ENCODE data around the gene IP6K3.

The IP6K3 gene

GRCh38 chr6:33758815-33759216 is 12.1 kb upstream of the IP6K3 start:
- no peak for DNase-seq

GRCh38 chr6:33757906-33758305 is 11.2 kb upstream of the IP6K3 start:
- no peak for DNase-seq

GRCh38 chr6:33757113-33757512 is 10.4 kb upstream of the IP6K3 start:
- DNase-seq: no peak

GRCh38 chr6:33756211-33756954 is 9.7 kb upstream of the IP6K3 start:
- DNase-seq: no peak

DNA sequence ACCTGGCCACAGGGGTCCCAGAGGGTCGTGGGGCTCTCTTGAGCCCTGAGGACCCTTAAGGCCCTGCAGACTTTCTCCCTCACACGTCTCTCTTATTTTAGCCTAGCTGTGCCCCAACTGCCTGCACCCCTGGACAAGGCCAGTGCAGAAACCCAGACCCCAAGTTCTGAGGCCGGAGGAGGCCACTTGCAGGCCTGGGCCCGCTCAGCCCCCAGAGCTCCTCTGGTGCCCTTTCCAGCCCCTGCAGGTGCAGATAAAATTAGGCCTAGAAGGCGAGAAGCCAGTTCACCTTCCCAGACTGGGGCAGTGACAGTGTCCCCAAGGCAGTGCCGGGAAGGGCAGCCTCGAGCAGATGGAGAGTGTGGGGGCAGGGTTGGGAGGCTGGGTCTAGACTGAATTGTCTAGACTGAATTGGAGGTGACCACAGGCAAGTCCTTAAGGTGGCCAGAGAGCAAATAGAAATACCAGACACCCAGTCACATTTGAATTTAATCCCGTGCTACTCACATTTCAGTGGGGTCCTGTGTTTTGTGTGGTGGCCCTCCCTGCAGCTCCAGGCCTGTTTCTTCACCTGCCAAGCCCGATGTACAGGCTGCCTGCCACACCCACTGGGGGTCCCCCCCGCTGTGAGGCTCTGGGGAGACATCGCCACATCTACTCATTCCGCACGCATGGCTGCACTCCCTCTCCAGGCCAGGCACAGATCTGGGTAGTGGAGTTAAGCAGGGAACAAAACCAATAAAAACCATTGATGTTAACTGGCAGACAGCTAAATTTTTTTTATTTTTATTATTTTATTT is 8.6 kb upstream of the IP6K3 start:
- no peak for DNase-seq

- DNase-seq: no peak
Observed at GRCh38 chr6:33754222-33754621, 7.5 kb upstream of the IP6K3 start.

- no peak for DNase-seq
Observed at GRCh38 chr6:33752646-33753015, 5.9 kb upstream of the IP6K3 start.

DNA sequence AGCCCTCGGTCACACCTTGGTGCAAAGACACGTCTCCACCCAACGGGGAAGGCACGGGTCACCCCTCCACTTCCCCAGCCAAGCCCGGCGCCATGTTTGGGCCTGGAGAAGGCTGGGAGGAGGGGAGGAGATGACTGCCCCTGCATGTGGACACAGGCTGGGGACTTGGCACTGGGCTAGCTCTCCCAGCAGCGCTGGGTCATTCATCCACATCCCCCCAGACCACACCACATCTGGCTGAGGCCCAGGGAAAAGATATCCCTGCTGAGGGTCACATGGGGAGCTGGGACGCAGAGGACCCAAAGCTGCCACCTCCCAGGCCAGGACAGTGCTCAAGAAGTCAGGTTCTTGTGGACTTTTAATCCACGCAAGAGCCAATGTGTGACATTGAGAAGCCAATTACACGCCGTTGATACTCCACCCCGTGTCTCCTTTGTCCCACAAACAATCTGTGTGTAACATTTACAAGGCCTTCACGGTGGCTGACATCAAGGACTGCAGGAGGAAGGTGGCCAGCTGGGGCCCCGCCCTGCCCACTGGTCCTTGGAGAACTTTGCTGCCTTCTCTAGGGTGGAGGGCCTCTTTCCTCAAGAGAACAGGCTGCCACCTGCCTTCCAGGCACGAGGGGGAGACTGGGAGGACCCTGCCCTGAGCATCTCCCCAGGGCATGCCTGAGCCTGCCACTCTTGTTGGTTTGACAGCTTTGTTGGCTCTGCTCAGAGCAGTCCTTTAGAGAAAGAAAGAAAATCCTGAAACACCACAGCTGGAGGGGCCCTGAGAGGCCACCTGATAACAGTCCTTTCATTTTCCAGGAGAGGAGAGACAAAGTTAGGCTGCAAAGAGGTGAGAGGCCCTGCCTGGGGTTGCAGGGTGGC is 5.3 kb upstream of the IP6K3 start:
- peak; percentile 68 for DNase-seq

GRCh38 chr6:33750244-33750991 is 3.7 kb upstream of the IP6K3 start:
- DNase-seq: no peak

DNA sequence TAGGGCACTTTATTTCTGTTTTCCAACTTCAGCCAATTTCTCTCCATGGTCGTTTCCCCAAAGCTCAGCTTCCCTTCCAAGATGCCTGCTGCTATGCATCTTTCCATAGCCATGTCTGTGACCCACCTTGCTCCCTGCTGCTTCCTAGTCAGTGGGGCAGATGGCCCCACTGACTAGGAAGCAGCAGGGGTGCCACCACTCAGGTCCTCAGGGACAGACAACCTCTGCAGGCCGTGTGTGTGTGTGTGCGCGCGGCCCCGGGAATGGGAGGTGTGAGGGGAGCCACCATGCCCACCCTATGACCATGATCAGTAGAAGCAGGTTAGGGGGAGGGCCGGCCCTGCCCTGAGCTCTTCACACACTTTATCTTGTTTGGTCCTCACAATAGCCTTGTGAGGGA is 2.7 kb upstream of the IP6K3 start:
- DNase-seq: no peak

GRCh38 chr6:33748841-33749240 is 2.1 kb upstream of the IP6K3 start:
- no peak for DNase-seq

- peak; percentile 22 for DNase-seq
Observed at GRCh38 chr6:33747823-33748222, 1.1 kb upstream of the IP6K3 start.

DNA sequence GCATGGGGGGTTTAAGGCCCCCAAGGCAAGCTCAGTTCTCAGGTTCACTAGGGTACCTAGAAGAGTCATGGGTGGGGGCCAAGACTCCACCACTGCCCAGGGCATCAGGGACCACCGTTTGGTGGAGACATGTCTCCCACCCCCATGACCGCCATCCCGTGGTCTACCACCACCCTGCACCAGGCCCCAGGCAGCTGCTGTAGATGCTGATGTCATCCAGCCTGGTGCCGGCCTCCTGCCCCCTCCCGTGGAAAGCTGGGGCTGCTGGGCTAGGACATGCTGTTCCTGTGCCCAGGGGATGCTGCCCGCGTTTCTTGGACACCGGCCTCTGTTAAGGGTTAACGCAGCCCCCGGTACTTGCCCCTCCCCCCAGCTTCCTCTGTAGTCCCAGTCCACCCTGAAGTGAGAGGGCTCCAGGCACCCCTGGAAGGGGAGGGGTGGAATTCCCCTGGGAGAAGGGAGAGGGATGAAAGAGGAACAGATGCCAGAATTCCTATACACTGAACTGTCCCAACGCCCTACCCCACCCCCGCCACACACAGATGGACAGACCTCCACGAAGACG is 587 bp downstream of the IP6K3 start:
- peak; percentile 51 for DNase-seq

DNA sequence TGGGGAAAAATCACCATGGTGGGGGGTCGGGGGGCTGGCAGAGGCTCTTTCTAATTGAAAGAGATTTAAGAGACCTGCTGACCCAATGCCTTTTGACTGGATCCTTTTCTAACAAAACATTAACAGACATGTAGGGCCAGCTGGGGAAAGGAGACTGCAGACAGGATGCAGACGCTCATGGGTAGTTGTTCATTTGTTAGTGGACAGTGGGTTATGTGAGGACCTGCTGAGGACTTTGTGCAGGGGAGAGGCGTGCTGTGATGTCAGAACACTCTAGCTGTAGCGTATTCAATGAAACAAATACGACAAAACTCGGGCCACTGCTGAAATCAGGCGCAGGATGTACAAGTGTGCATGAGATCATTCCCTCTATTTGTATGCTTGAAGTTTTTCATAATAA is 1.2 kb downstream of the IP6K3 start:
- no peak for DNase-seq

DNA sequence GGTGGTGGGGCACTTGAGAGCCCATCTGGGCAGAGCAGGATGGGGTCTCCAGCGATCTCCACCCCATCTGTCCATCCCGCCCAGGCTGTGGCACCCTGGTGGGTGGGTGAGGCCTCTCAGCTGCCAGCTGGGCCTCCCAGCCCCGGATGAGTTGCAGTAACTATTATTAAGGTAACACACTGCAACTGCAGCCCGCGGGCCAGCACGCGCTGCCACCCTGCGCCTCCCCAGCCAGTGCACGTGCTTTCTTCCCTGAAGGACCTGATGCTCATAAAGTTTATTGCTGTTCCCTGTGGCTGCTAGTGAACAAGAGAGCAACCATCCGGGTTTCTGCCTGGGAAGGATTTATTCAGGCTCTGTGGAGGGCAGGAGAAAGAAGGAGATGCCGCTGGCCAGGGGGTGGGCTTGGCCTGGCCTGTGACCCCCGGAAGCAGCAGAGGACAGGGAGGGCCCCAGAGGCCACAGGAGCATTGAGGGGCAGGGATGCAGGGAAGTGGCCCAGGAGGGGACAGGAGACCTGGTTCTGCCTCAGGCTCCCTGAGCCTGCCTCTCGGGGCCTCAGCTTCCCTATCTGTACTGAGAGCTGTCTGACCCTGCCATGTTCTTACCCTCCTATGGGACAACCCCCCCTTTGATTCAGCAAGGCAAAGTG is 1.7 kb downstream of the IP6K3 start:
- peak; percentile 80 for DNase-seq

DNA sequence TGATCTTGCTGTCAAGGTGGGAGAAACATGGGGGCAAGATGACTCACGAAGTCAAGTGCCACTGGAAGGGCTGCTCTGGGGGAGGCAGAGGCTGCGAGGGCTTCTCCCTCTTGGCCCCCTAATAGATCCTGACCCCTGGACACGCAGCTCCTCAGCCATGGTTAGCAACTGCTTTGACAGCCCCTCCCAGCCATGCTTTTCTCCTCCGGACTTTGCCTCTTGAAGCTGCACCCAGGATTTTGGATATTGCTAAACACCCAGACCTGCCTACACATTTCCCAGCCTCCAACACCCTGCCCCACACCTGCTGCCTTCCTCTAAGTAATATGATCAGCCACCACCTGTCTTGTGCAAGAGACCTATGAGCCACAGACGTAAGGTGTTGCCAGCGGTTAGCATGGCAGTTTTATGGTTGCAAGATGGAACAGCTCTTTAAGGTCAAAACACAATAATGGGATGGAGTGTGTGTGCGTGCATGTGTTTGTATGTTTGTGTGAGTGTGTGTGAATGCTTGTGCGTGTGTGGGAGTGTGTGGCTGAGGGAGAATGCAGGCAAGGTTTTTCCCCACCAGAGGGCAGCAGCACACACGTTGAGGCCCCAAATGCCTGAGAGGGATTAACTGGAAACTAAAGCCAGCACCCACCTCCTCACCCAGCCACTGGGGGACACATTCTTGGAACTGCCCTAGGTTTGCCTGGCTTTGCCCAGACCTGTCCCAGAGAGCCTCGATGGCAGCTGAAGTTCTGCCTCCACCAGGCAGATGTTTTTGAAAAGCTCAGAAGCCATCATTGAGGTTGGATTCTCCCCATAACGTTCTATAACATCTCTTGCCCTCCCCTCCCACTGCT is 2.5 kb downstream of the IP6K3 start:
- DNase-seq: peak; percentile 89

DNA sequence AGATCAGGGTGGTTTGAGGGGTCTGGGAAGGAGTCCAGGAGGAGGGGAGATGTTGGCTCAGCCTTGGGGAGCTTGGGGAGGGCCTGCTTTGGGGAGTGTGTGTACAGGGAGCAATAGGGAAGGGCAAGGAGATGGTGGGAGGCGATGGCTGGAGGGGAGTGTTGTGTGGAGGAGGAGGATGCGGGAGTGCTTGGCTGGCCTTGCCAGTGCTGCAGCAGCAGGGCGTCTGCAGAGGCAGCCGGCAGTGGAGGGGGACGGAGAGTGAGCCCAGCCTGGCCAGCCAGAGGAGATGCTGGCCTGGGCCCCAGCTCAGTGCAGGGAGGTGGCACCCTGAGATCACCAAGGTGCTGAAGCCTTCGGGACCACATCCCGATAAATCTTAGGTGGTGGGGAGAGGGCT is 3.9 kb downstream of the IP6K3 start:
- peak; percentile 44 for DNase-seq

DNA sequence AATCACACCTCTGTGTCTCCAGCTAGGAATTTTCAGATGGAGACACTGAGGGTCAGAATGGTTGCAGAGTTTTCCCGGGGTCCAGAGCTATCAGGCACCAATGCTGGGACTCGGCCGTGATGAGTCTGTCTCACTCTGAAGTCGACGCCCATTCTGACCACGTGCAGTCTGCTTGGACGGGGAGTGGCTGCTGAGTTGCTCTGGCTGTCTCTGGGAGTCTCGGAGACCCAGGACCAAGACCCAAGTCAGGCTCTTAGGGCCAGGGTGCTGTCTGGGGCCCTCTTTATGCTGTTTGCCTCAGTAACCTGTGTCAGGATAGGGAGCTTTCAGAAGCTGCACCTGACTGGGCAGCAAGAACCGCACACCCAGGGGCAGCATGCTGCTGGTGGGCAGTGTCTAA is 4.6 kb downstream of the IP6K3 start:
- DNase-seq: no peak

DNA sequence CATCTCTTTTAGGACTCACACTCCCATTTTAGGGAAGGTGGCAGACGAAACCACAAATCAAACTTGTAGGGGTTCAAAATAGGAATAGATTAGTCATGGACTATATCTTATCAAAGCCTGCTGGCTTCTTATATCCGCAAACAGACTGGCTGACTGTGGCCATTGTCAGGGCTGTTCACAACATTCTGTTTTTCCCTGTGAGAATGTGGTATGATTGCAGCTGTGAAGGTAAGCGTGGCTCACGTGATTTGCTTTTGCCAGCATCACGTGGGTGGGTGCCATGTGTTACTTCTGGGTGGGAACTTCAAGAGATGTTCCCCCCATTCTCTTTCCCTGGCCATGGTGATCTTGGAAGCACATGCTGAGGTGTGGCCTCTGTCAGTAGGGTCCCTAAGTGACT is 5.9 kb downstream of the IP6K3 start:
- DNase-seq: no peak

- DNase-seq: peak; percentile 13
Observed at GRCh38 chr6:33740204-33740608, 6.5 kb downstream of the IP6K3 start.

GRCh38 chr6:33739571-33739970 is 7.1 kb downstream of the IP6K3 start:
- DNase-seq: no peak
